ENCODE results near the gene SPR.

- TF ChIP-seq HDAC6 (IDR thresholded peaks at IDR 0.05; ENCODE audit: low read depth, low read length) (no peak), RFX1 (IDR thresholded peaks at IDR 0.05) (no peak), HOXB6 (CRISPR knock-in tag; IDR thresholded peaks at IDR 0.05; ENCODE audit: borderline replicate concordance) (no peak)
These were observed 45.6 kb upstream of the SPR start for GRCh38 chr2:72841462-72842125.

Measured in K562 (cell line).